NCI-H345 treated with DMSO at 0.1 percent for 48 hours (cell line): ENCODE data around the gene CCL27.

Experiments
- DNase-seq: peaks from one replicate; lab custom pipeline; 2025; ENCODE audit not compliant: unreplicated experiment; lab: John Stamatoyannopoulos, UW

Gene CCL27

GRCh38 chr9:34684816-34685215, 22.4 kb upstream of the CCL27 start:
- no peak for DNase-seq

GRCh38 chr9:34684145-34684544, 21.7 kb upstream of the CCL27 start:
- no peak for DNase-seq

GRCh38 chr9:34675869-34676268, 13.4 kb upstream of the CCL27 start:
- DNase-seq, result no peak

- no peak for DNase-seq
Measured at GRCh38 chr9:34675048-34675714, 12.7 kb upstream of the CCL27 start.

- no peak for DNase-seq
Measured at GRCh38 chr9:34674440-34674839, 12.0 kb upstream of the CCL27 start.

- no peak for DNase-seq
Measured at GRCh38 chr9:34671307-34671706, 8.8 kb upstream of the CCL27 start.

GRCh38 chr9:34669809-34670562, 7.5 kb upstream of the CCL27 start:
- no peak for DNase-seq

- peak; percentile 93 for DNase-seq
Measured at GRCh38 chr9:34665381-34666250, 3.2 kb upstream of the CCL27 start.

- no peak for DNase-seq
Measured at GRCh38 chr9:34665067-34665380, 2.6 kb upstream of the CCL27 start.

GRCh38 chr9:34664281-34665066, 2.0 kb upstream of the CCL27 start:
- DNase-seq, result no peak

GRCh38 chr9:34663303-34663605, 797 bp upstream of the CCL27 start:
- DNase-seq, result no peak

- DNase-seq, result no peak
Measured at GRCh38 chr9:34659592-34660253, 2.7 kb downstream of the CCL27 start.

- no peak for DNase-seq
Measured at GRCh38 chr9:34658461-34658860, 4.0 kb downstream of the CCL27 start.

- no peak for DNase-seq
Measured at GRCh38 chr9:34656992-34657391, 5.5 kb downstream of the CCL27 start.

GRCh38 chr9:34655394-34655793, 7.1 kb downstream of the CCL27 start:
- no peak for DNase-seq

- DNase-seq, result no peak
Measured at GRCh38 chr9:34654323-34655051, 8.0 kb downstream of the CCL27 start.

- no peak for DNase-seq
Measured at GRCh38 chr9:34653151-34654072, 9.0 kb downstream of the CCL27 start.

- no peak for DNase-seq
Measured at GRCh38 chr9:34652602-34653000, 9.9 kb downstream of the CCL27 start.
